Esophagus (tissue), 2 donors: ENCODE measurements around the gene GPX7. TPM values are rescaled to one million over a fixed set of nuclear protein-coding genes. Genes with fewer than 3 reads are reported as not detected.

ENCODE experiments used
- H3K27ac ChIP-seq, 2 donors: one replicate each; pipeline ENCODE4 v1.5.1; 2013; ENCODE audit warnings: low read depth in 2 of 2, mild to moderate bottlenecking in 2 of 2, inconsistent platforms in 1 of 2, low read length in 1 of 2, moderate library complexity in 1 of 2
- H3K27me3 ChIP-seq, 2 donors: one replicate each; pipeline ENCODE4 v1.6.1; 2013; ENCODE audit warnings: low read length in 2 of 2, control low read depth in 1 of 2, mild to moderate bottlenecking in 1 of 2; ENCODE audit not compliant: insufficient read depth in 2 of 2, control insufficient read depth in 1 of 2
- H3K36me3 ChIP-seq, 2 donors: one replicate each; pipeline ENCODE4 v1.6.1; 2013; ENCODE audit warnings: low read length in 1 of 2; ENCODE audit not compliant: control insufficient read depth in 2 of 2, insufficient read depth in 2 of 2
- H3K4me1 ChIP-seq, 2 donors: one replicate each; pipeline ENCODE4 v1.6.1; 2013; ENCODE audit warnings: low read length in 1 of 2; ENCODE audit not compliant: control insufficient read depth in 2 of 2, insufficient read depth in 2 of 2
- H3K4me3 ChIP-seq, 2 donors: one replicate each; pipeline ENCODE4 v1.5.1; 2013; ENCODE audit warnings: low read length in 2 of 2, mild to moderate bottlenecking in 2 of 2, low read depth in 1 of 2, moderate library complexity in 1 of 2
- H3K9me3 ChIP-seq, 2 donors: one replicate each; pipeline ENCODE4 v1.6.1; 2013; ENCODE audit warnings: mild to moderate bottlenecking in 2 of 2, low read depth in 1 of 2, low read length in 1 of 2, moderate library complexity in 1 of 2; ENCODE audit not compliant: control insufficient read depth in 2 of 2, insufficient read depth in 1 of 2
- WGBS, 2 donors: extraction: QIAGEN DNeasy Blood & Tissue Kit; methylation state at CpG; one replicate each; pipeline ENCODE4 v1.1.7; 2013; 5-methylcytosine and 5-hydroxymethylcytosine counted together
- polyA plus RNA-seq, 2 donors: library from polyadenylated mRNA; stranded (reverse); fragments of 200-250 nt; gene quantifications; one replicate each; pipeline ENCODE4 v1.2.3, GENCODE V29; 2013
- donor health status: healthy with polysubstance abuse.
- donor health status: Bipolar disorder and iron deficiency.

The GPX7 gene
- polyA plus RNA-seq, 2 donors = 2.4 to 3.8 TPM

- Histone ChIP-seq H3K36me3 (no peaks in the 10 kb centered on the region), H3K4me3 (no peak overlapping the region), H3K4me1 (no peaks in the 10 kb centered on the region), H3K27ac (no peak overlapping the region), H3K9me3 (peaks cover 0 to 3% of the 10 kb centered on the region in 2 donors), H3K27me3 (no peaks in the 10 kb centered on the region)
- 96 to 100% methylated on average over 2 of the region's 2 CpGs for WGBS, 2 donors
Observed at GRCh38 chr1:52621950-52622349, 19.8 kb downstream of the GPX7 start.

GRCh38 chr1:52623812-52624211, 21.6 kb downstream of the GPX7 start:
- Histone ChIP-seq H3K9me3 (peaks cover 0 to 3% of the 10 kb centered on the region in 2 donors), H3K27me3 (no peaks in the 10 kb centered on the region), H3K4me1 (no peaks in the 10 kb centered on the region), H3K36me3 (no peaks in the 10 kb centered on the region), H3K27ac (no peak overlapping the region), H3K4me3 (no peak overlapping the region)
- 91 to 95% methylated on average over 3 of the region's 3 CpGs for WGBS, 2 donors

GRCh38 chr1:52627028-52627427, 24.9 kb downstream of the GPX7 start:
- WGBS, 2 donors = 95 to 96% methylated on average over 2 of the region's 2 CpGs
- Histone ChIP-seq H3K27me3 (no peaks in the 10 kb centered on the region), H3K4me1 (no peaks in the 10 kb centered on the region), H3K4me3 (no peak overlapping the region), H3K27ac (no peak overlapping the region), H3K36me3 (no peaks in the 10 kb centered on the region), H3K9me3 (no peaks in the 10 kb centered on the region)

- Histone ChIP-seq H3K36me3 (no peaks in the 10 kb centered on the region), H3K4me1 (peaks cover 6 to 8% of the 10 kb centered on the region in 2 donors), H3K4me3 (no peak overlapping the region), H3K9me3 (no peaks in the 10 kb centered on the region), H3K27ac (no peak overlapping the region), H3K27me3 (peaks cover 0 to 14% of the 10 kb centered on the region in 2 donors)
- WGBS, 2 donors = 58 to 67% methylated on average over 8 of the region's 8 CpGs
Observed at GRCh38 chr1:52628614-52629324, 26.6 kb downstream of the GPX7 start.

GRCh38 chr1:52629325-52629643, 27.1 kb downstream of the GPX7 start:
- peaks cover 6 to 8% of the 10 kb centered on the region in 2 donors for H3K4me1 ChIP-seq
- WGBS, 2 donors = 46 to 56% methylated on average over 7 of the region's 7 CpGs
- H3K9me3 ChIP-seq = no peaks in the 10 kb centered on the region
- no peak overlapping the region for H3K4me3 ChIP-seq
- no peak overlapping the region for H3K27ac ChIP-seq
- no peaks in the 10 kb centered on the region for H3K36me3 ChIP-seq
- H3K27me3 ChIP-seq = peaks cover 0 to 14% of the 10 kb centered on the region in 2 donors

GRCh38 chr1:52629667-52630066, 27.5 kb downstream of the GPX7 start:
- Histone ChIP-seq H3K36me3 (no peaks in the 10 kb centered on the region), H3K4me1 (peaks cover 6 to 8% of the 10 kb centered on the region in 2 donors), H3K27ac (no peak overlapping the region), H3K27me3 (peaks cover 0 to 14% of the 10 kb centered on the region in 2 donors), H3K9me3 (no peaks in the 10 kb centered on the region), H3K4me3 (no peak overlapping the region)
- WGBS, 2 donors = 85 to 96% methylated on average over 2 of the region's 2 CpGs

GRCh38 chr1:52631759-52632331, 29.7 kb downstream of the GPX7 start:
- no peak overlapping the region for H3K4me3 ChIP-seq
- WGBS, 2 donors = 82 to 90% methylated on average over 8 of the region's 8 CpGs

GRCh38 chr1:52632732-52633290, 30.6 kb downstream of the GPX7 start, which contains the start of gene SHISAL2A:
TSS of gene SHISAL2A (plus strand) at chr1:52633168. CDS start at chr1:52633494, 326 bp downstream.
- Histone ChIP-seq H3K9me3 (no peaks in the 10 kb centered on the region), H3K4me1 (peaks cover 6 to 8% of the 10 kb centered on the region in 2 donors), H3K4me3 (peak within 1 kb of the TSS; percentile 45 to 51), H3K27me3 (peaks cover 0 to 14% of the 10 kb centered on the region in 2 donors), H3K36me3 (no peaks in the 10 kb centered on the region), H3K27ac (peak within 1 kb of the TSS; percentile 8 to 65)
- WGBS, 2 donors = 11 to 21% methylated on average over 26 to 53 of the region's 53 CpGs

More at GRCh38 chr1:52631759-52632331, 29.7 kb downstream of the GPX7 start:
- no peaks in the 10 kb centered on the region for H3K9me3 ChIP-seq
- peak overlapping the region in 1 of 2 donors; percentile 2 for H3K27ac ChIP-seq
- H3K4me1 ChIP-seq = peaks cover 6 to 8% of the 10 kb centered on the region in 2 donors
- H3K27me3 ChIP-seq = peaks cover 0 to 14% of the 10 kb centered on the region in 2 donors
- no peaks in the 10 kb centered on the region for H3K36me3 ChIP-seq

GRCh38 chr1:52633291-52633754, 31.2 kb downstream of the GPX7 start:
- peak overlapping the region; percentile 8 to 65 for H3K27ac ChIP-seq
- peaks cover 0 to 14% of the 10 kb centered on the region in 2 donors for H3K27me3 ChIP-seq
- no peaks in the 10 kb centered on the region for H3K9me3 ChIP-seq
- peak overlapping the region; percentile 45 to 51 for H3K4me3 ChIP-seq
- WGBS, 2 donors = 5 to 6% methylated on average over 43 to 52 of the region's 52 CpGs
- no peaks in the 10 kb centered on the region for H3K36me3 ChIP-seq
- H3K4me1 ChIP-seq = peaks cover 6 to 8% of the 10 kb centered on the region in 2 donors
